EL (cell line): ENCODE data around the gene MLPH.
A peak's percentile ranks its signal among the peaks of the same experiment; 100 is the strongest.

Experiments
- DNase-seq: peaks from one replicate; pipeline ENCODE4 v3.0.0-alpha.2; 2016

The MLPH gene

GRCh38 chr2:237500681-237501424 lies 13.8 kb downstream of the MLPH start:
- peak; percentile 100 for DNase-seq

DNA sequence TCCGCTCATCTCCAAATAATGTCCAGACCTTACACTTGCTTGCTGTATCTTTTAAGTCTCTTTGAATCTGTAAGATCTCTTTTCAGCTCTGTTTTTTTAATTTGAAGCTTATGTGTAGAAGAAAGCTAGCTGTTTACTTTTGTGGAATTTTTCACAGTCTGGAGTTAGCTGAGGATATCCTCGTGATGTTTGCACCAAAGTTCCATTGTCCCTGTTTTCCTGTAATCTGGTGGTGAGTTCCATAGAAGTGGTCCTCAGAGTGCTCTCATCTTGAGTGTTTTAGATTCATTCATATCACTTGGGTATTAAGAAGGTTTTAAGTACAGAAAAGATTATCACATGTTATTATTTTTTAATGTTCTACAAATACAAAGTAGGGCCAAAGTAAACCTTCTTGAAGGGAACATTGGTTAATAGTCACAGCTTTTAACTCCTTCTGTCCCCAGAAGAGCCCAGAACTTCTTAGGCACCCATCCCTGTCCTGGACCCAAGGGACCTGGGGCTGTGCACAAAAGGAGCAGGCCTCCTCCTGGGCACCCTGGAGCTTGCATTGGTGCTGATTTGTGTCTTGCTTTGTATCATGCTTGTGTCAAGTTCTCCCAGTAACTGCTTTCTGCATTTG lies 15.0 kb downstream of the MLPH start:
- no peak for DNase-seq

- DNase-seq: no peak
Observed at GRCh38 chr2:237503201-237503600, 16.1 kb downstream of the MLPH start.

DNA sequence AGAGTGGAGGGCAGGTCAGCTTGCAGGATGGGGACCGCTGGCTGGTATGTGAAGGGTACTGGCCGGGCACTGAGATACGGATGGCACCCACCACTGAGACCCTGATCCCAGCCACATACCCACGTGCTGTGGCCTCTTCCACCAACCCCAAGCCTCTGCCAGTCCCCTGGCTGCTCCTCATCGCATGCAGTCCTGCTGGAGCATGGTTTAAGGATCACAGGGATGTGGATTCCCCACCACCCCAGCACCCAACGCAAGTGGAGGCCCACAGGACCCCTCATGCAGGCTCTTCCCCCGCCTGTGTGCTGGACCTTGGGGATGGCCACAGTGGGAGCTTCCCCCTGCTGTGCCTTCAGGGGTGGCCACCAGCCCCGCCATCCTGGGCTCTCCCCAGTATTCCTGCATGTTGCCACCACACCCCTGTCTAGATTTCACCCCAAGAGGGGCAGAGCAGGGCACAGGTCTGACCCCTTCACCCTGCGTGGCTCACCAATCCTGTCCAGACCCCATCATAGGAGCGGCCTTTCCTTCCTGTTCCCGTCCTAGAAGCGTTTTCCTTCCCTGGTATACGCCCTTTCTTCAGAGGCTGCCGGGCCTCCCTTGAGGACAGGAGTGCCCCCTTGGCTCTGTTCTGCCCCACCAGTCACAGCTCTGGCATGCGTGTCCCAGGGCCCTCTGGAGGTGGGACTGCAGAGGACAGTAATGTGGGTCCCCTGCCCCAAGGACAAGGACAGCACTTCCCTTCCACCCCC lies 18.3 kb downstream of the MLPH start:
- DNase-seq: no peak

DNA sequence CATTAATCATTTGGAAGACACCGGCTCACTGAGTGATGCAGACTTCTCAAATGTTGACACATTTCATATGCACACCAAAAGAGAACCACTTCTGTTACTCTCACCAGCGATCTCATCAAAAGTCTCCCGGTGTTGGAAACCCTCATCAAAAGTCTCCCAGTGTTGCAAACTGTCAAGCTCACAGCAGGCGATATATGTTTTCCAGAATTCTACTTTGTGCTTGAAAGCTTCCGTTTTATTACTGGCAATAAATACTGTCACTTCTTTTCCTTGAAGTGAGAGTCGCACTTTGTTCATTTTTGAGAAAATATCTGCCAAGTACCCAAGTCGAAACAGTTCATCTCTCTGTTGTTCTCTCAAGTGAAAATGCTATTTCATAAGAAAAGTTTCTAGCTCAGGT lies 20.5 kb downstream of the MLPH start:
- no peak for DNase-seq

- DNase-seq: no peak
Observed at GRCh38 chr2:237508361-237508760, 21.3 kb downstream of the MLPH start.

DNA sequence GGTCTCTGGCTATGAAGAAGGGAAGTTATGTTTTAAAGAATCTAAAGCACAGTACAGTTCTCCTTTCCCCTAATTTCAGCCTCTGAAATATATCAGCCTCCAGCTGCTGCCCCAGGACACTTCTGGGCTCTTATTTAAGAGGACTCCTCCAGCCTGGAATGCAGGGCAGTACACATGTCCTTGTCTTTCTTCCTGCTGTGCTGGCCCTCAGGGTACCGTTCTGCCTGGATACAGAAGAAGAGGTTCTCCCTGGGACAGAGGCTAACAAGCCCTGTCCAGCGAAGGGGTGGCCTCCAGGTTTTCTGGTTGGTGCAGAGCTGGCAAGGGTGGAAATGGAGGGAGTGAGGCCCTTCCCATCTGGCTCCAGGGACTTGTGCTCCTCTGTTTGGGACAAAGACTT lies 22.1 kb downstream of the MLPH start:
- DNase-seq: no peak

DNA sequence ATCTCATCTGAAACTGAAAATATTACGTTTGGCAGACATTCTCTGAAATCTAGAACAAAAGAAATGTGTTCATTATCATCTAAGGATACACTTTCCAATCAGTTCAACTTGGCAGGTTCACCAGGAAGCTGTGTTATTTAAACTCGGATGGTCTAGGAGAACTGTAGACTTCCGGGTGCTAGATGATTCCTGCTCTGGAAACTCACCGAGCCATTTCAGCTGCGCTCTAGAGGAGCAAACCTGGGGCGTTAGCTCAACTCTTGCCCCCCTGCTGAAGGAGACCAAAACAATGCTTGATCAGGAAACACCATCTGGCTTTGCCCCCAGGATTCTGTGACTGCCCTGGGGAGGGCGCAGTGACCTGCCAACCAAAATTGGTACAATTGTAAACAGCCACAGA lies 22.9 kb downstream of the MLPH start:
- no peak for DNase-seq

DNA sequence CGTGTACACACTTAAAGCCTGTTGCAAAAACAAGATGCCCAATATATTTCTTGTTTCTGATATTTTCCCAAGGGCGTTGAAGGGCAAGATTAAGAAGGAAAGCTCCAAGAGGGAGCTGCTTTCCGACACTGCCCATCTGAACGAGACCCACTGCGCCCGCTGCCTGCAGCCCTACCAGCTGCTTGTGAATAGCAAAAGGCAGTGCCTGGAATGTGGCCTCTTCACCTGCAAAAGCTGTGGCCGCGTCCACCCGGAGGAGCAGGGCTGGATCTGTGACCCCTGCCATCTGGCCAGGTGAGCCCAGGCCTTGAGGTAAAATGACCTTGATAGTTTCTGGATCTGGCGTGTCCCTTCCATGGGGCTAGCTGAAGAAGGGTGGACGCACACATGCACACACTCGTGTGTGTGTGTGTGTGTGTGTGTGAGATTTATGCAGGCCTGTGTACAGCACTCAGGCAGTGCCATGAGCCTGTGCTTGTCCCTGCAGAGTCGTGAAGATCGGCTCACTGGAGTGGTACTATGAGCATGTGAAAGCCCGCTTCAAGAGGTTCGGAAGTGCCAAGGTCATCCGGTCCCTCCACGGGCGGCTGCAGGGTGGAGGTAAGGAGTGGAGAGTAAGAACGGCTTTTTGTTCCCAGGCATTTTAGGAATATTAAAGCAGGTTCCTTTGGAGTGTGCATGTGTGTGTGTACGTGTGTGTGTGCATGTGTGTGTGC lies 23.6 kb downstream of the MLPH start:
- DNase-seq: no peak

DNA sequence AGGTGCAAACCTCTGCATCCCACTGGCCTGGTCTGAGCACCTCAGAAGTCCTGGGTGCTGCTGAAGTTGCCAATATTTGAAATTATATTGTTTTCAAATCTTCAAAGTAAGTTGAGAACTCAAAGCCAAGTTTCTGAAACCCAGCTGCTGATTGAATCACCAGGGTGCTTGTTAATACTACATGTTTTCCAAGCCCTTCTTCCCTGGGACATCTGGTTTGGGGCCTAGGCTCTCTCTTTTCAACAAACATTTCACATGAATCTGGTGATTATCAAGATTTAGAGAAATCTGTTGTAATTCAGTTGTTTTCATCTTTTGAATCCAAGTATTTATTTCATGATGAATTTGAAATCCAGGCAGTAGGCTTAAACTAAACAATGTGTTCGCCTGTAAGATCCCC lies 24.4 kb downstream of the MLPH start:
- no peak for DNase-seq

GRCh38 chr2:237511885-237512405 lies 24.9 kb downstream of the MLPH start:
- no peak for DNase-seq

- DNase-seq: peak; percentile 86
Observed at GRCh38 chr2:237512774-237513466, 25.9 kb downstream of the MLPH start.

DNA sequence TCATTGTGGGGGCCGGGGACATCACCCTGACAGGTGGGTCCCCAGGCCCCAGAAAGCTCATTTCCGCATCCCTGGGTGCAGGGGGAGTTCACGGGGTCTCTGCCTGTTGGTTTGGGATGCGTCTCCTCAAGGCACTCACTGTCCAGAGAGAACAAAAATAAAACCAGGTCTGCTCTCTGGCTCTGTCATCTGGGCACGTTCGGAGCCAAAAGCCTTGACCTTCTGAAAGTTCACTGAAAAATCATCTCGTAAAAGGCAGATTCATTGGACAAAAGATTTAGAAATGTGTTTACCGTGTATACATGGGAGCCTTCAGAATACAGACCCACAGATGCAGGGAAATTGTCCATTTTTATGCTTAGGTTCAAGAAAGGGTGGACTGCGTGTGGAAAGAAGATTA lies 26.6 kb downstream of the MLPH start:
- DNase-seq: no peak

- no peak for DNase-seq
Observed at GRCh38 chr2:237514474-237515130, 27.6 kb downstream of the MLPH start.

DNA sequence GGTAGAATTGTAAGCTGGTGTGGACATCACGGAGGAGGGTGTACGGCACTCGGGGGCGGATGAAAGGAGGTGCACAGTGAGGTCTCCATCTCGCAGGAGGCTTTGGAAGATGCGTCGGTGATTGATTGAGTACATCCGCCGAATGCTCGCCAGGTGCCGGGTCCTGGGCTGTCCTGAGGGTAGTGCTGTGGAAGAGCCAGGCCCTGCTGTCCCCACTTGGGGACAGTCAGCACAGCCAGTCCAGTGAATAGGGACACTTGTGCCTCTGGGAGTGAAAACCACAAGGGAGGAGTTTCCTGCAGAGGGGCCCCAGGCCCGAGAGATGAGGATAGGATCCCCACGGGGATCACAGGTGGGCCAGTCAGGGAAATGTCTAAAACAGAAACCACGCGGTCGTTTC lies 28.1 kb downstream of the MLPH start:
- DNase-seq: no peak

- no peak for DNase-seq
Observed at GRCh38 chr2:237515621-237516275, 28.7 kb downstream of the MLPH start.

- no peak for DNase-seq
Observed at GRCh38 chr2:237517163-237517562, 30.1 kb downstream of the MLPH start.

- no peak for DNase-seq
Observed at GRCh38 chr2:237517990-237518389, 30.9 kb downstream of the MLPH start.

GRCh38 chr2:237519506-237520245 lies 32.6 kb downstream of the MLPH start:
- DNase-seq: no peak

- DNase-seq: no peak
Observed at GRCh38 chr2:237520290-237520689, 33.2 kb downstream of the MLPH start.

DNA sequence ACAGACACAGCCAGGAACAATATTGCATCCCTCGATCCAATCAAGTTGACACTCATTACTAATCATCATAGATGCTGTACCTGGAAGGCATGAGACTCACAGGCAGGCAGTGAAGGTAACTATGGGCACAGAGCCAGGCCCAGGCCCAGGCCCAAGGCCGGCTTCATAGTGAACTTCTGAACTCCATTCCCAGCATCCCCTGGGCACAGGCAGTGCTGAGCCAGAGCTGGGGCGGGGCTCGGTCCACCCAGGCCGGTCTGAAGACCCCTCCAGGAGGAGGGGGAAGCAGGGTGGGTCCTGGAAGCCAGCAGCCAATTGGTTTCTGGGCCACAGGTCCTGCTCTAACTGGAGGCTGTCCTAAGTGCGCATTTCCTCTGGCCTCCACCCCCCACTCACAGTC lies 37.6 kb downstream of the MLPH start:
- DNase-seq: no peak
